GM21576 (cell line): Measurements from ENCODE around the gene CEACAM8.
"Not testable (repeated sequence)": the region's sequence is repeated elsewhere in the genome, so short reads cannot be mapped to it uniquely, and the experiment has no call there.

Experiments used
- ATAC-seq: cut with Tn5 transposase; IDR thresholded peaks from one replicate; pipeline ENCODE4 v1.9.1; 2021; ENCODE audit warnings: mild to moderate bottlenecking, moderate library complexity; ENCODE audit not compliant: unreplicated experiment

The CEACAM8 gene

DNA sequence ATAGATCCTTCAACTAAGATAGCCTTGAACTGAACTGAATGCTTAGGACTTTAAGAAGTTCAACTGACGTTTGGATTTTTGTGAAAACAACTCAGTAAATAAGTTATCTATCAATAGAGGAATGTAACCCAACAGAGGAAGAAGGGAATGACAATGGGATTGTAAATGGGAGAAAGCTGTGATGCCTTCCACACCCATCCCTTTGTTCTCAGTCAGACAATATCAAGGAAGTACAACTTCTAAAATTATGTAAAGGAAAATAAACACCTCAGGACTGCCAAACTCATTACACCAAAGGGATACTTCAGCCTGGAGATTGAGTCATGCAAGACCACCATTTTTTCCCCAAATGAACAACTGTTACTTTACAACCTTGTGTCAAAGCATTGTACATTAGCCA lies 21.1 kb downstream of the CEACAM8 start:
- no peak for ATAC-seq

DNA sequence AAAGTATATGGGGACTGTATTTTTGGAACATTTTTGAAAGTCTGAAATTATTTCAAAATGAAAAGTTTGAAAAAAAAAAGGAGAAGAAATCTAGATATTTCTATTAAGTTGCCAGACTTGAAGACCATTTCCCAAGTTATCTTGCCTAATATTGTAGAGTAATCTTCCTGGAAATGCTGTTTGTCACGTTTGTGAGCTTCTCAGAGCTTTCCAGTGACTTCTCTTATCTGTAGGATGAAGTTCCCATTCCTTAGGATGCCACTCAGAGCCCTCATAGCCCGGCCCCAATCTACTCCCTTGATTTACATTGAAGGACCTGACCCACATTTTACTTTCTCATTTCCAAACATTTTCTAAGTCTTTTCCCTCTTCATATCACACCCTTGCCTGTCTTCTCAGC lies 23.6 kb downstream of the CEACAM8 start:
- no peak for ATAC-seq

DNA sequence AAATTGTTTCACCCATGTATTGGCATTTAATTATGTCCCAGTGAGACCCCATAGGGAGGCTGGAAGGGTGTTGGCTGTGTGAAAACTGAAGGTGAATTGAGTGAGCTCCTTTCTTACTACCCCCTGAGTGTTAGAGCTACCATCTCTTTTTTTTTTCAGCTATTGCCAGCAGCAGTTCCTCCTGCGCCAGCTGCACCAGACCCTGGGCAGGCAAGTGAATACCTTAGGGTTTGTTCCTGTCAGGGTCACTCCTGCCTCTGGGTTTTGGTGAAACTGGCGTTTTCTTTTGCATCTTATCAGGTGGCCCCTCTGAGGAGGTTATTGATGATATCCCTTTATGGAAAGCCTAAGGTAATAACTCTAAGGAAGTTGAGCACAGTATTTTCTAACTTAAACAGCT lies 25.5 kb downstream of the CEACAM8 start:
- no peak for ATAC-seq

DNA sequence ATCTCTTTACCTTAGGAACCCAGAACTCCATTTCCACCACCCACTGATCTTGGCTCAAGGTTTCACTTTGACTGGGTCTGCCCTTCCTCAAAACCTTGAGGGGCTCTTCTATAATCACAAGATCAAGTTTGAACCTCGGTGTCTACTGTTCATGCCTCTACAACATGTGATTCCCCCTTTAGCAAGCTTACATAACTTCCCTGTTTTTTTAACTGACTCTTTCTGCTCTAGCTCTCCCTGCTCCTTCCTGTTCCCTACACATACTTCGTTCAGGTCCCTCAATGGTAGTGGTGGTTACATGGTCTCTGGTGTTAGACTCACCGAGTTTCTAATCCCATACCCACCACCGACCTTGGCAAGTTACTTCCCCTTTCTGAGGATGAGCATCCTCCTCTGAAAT lies 26.7 kb downstream of the CEACAM8 start:
- no peak for ATAC-seq

DNA sequence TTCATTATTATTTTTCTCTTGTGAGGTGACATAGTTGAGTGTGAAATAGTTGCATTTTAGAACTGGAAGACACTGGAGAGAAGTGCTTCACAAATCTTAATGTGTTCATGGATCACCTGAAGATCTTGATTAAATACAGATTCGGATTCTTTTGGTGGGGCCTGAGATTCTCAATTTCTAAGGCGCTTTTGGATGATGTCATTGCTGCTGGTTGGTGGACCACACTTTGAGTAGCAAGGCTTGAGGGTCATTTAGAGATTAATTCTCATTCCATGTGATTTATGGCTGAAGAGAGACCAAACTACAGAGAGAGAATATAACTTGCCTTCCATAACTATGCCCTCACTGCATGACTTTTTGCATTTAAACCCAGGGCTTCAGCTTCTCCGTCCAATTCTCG lies 27.2 kb downstream of the CEACAM8 start:
- no peak for ATAC-seq

DNA sequence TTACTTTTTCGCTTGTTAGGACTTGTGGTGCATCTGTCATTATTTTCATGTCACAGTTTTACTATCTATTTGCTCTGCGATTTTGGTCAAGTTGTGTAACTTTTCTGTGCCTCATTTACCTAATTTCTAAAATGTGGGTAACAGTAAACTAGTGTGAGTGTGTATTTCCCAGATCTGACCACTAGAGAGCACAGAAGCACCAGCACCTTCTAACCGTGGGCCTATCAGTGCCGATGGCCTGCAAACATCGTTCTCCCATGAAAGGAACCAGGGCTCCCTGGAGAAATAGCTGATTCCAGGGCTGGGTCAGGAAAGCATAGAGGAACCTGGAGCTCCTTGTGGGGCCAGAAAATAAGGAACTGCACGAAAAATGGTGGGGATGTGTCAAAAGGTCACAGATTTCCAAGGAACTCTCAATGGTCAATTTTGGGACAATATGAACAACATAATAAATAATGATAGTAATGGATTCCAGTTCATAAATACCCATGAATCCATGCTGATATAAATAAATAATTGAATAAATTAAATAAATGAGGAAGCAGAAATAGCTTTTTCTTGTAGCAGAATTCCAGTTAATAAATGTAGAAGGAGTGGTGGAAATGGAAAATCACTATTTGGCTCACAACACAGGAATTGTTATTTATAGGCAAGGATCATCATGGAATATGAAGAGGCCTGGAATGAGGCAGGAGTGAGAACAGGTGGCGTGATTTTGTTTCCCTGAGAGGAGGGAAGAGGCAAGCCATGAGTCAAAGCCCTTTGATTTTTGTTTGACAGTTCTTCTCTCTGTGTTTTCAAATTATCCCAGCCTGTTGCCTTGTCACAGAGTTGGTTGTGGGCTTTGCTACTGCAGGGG lies 31.1 kb downstream of the CEACAM8 start:
- no peak for ATAC-seq

DNA sequence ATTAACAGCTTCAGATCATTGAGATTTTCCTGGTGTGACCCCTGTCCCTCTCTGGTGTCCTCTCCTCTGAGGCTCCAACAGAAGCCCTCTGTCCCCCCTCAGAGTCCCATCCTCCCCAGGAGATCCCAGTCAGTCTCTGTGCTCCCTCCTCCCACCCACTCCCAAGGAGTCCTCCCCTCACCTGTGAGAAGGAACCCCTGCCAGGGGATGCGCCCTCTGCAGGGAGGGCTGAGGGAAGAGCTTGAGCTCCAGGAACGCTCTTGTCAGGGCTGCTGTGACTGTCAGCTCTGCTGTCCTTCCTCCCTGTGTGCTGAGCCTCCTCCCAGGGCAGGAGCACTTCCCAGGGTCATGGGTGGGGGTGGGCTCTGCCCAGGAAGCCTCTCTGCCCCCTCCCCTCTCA lies 33.2 kb downstream of the CEACAM8 start:
- ATAC-seq: no peak

DNA sequence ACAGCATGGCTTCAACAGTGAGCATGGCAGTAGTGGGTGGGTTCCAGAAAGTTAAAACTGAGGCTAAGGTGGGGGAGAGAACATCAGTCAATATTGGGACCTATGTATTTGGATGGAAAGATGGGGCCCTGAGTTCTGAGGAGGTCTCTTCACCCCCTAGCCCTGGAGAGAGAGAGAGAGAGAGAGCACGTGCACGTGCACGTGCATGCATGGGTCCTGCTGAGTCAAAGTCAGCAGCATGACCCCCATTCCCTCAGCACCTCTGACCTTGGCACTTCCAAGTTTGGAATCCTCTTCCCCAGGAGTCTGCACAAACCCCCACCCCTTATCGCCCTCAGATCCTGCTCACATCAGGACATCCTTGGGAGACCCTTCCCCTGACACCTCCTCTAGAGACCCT lies 34.0 kb downstream of the CEACAM8 start:
- ATAC-seq: no peak

DNA sequence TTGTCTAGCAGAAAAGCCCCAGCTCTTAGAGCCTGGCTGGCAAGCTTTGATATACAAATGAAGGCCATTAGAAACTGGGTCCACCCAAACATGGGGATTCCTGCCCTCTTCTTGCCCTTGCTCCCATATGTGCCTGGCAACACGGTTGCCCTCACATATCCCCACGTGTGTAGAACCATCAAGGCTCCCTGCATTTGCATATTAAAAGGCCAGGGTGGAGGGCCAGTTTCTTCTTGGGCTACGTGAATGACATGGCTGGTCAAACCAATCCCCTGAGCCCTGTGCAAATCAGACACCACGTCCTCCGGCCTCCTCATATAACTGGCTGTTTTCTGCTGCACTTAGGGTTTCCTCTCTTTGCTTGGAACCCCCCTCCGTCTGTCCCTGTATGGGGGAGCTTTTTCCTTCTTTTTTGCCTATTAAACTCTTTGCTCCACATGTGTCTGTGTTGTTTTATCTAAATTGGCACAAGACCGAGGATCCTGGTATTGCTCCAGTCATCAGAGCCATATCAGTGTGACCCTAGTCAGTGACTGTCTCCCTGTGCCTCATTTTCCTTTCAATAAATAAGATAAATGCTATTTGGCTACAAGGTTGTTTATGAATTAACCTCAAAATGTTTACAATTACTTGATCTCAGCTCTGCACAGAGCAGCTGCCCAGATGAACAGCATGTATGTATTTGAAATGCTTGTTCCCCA lies 36.1 kb downstream of the CEACAM8 start:
- ATAC-seq: no peak

DNA sequence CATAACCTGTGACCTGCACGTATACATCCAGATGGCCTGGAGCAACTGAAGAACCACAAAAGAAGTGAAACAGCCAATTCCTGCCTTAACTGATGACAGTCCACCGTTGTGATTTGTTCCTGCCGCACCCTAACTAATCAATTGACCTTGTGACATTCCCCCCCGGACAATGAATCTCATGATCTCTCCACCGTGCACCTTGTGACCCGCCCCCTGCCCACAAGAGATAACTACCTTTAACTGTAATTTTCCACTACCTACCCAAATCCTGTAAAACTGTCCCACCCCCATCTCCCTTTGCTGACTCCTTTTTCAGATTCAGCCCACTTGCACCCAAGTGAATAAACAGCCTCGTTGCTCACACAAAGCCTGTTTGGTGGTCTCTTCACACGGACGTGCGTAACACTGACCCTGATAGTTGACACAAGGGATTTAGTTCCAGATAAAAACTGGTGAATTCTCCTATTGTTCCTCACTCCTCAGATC lies 37.3 kb downstream of the CEACAM8 start:
- not testable (repeated sequence) for ATAC-seq

DNA sequence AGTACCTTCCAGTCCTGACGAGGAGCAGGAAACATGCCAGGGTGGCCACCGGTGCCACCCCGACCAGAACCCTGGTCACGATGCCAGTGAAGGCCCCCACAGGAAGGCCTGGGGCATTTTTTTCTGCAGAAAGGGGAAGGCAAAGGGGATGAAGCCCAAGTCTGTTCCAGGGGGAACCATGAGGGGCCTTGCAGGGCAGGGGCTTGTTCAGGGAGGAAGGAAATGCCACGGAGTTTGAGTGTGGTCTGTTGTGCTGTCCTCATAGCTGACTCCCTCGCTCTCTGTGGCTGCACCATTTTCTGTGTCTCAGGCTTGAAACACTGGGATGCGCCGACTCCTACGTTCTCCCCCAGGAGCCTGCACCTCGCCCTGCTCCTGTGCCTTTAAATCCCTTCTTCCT lies 38.9 kb downstream of the CEACAM8 start:
- no peak for ATAC-seq

DNA sequence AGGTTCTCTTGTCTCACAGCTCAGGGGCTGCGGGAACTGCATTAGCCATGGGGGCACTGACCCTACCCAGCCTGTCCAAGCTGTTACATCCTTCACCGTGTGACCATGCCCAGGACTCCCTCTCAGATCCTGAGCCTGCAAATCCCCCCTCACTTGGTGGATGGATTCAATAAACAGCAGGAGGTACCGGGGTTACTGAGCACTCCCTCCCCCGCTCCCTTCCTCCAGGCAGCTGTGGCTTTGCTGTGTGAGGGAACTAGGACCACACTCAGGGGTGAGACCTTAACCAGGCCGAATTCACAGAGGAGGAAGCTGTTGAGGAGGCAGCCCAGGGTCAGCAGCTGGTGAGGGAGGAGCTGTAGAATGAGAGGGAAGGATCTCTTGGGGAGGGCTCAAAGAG lies 39.4 kb downstream of the CEACAM8 start:
- ATAC-seq: no peak

DNA sequence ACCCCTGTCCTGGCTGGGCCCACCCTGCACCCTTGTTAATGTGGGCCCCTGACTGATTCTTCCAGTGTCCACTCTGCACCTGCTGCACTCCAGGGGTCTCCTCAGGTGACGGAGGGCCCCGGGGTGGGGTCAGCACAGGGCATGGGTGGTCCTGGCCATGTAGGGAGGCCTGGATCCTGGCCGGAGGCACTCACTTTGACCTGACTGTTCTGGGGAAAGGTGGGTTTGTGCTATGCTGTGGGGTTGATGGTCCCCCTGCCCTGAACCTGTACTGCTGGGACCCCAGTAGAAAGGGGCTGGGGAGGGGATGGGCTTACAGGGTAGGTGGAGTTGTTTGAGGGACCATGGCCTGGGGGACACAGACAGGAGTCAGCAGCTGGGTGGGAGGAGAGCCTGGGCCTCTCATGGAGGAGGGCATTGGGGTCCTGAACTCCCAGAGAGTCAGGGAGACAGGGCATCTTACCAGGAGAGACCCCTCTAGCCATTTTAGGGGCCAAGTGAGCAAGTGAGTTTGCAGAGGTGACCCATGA lies 40.6 kb downstream of the CEACAM8 start:
- ATAC-seq: no peak

DNA sequence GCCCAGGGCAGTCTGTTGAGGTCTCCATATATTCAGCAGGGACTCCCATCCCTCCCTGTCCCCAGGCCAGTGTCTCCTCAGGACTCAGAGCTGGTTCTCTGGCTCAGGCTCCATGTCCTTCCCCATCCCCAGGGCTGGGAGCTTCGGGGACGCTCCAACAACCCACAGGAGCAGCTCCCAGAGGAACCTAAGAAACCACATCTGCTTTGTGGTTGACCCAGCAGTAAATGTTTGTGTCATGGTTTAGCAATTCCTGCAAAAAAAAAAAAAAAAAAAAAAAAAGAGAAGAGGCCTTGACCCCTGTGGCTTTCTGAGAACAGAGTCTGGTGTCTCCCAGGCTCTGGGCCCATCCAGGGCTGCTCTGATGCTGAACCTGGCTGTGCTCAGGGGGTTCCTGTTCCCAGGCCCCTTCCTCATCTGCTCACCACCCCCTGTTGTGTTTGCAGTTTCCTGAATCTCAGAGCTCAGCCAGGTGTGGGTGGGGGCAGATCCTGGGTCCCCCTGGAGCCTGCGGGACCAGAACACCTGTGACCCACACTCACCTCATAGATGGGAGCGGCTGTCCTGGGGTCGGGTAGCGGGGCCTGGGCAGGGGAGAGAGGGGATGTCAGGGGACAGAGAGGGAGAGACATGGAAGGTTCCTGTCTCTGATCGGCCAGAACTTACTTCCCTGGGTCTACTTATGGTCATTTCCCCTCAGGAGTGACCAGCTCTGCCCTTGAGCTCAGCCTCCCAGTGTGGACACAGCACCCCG lies 41.3 kb downstream of the CEACAM8 start:
- no peak for ATAC-seq

DNA sequence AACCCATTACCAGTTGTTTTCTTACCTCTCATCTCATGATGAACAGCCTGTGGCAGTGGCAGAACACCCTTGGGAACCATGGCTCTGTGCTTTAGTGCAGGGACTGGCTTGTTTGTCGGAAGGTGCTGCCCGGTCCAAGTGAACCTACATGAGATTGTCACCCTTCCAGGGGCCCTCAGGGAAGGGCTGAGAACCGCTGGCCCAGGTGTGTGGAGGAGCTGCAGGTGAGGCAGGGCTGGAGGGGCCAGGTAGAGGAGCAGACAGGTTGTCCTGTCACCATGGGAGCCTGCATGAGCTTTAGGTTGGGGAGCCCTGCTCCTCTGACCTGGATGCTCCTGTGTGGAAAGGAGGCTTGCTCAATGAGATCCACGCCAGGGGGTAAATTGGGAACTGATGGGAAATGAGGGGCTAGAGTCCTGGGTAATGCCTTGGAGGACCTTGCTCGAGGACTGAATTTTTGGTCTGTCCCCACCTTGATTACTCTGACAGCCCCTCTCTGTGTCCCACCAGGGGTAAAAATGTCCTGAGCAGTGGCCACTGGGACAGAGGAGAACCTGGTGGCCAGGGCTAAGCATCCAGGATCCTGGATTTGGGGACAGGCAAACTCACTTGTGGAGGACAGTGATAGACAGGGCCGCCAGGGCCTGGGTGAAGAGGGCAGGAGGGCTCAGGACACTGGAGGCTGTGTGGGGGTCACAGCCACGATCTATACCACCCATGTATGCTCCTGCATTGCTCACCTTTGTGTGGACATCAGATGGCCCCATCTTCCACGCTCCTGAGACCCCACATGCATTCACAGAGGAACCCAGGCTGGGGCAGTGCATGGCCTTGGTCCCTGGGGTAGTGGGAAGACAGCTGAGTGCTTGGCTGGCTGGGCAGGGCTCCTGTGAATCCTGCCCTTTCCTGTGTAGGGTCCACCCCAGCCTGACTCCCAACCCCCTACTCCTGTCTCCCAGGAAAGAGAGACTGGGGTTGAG lies 42.3 kb downstream of the CEACAM8 start:
- no peak for ATAC-seq

DNA sequence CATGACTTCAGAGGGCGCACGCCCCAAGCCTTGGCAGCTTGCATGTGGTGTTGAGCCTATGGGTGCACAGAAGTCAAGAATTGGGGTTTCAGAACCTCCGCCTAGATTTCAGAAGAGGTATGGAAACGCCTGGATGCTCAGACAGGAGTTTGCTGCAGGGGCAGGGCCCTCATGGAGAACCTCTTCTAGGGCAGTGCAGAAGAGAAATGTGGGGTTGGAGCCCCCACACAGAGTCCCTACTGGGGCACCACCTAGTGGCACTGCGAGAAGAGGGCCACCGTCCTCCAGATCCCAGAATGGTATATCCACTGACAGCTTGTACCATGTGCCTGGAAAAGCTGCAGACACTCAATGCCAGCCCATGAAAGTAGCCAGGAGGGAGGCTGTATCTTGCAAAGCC lies 44.2 kb downstream of the CEACAM8 start:
- not testable (repeated sequence) for ATAC-seq

DNA sequence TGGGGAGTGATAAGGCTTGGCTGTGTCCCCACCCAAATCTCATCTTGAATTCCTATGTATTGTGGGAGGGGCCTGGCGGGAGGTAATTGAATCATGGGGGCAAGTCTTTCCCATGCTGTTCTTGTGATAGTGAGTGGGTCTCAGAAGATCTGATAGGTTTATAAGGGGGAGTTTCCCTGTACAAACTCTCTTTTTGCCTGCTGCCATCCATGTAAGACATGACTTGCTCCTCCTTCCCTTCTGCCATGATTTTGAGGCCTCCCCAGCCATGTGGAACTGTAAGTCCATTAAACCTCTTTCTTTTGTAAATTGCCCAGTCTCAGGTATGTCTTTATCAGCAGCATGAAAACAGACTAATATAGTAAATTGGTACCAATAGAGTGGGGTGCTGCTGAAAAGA lies 45.7 kb downstream of the CEACAM8 start:
- not testable (repeated sequence) for ATAC-seq

DNA sequence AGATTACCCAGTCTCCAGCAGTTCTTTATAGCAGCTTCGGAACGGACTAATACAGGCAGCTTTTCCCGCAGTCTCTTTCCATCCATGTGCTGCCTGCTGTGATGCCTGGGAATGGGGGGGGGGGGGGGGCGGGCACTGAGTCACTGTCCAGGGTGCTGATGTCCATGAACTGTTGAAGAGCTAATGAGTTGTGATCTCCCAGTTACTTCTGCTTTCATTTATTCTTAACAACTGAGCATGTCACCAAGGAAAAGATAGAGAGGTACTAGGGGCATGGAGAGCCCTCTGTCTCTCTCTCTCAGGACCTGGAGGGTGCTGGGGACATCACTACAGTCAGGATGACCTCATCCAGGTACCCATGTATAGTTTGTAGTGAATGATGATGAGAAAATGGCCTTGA lies 46.2 kb downstream of the CEACAM8 start:
- no peak for ATAC-seq

DNA sequence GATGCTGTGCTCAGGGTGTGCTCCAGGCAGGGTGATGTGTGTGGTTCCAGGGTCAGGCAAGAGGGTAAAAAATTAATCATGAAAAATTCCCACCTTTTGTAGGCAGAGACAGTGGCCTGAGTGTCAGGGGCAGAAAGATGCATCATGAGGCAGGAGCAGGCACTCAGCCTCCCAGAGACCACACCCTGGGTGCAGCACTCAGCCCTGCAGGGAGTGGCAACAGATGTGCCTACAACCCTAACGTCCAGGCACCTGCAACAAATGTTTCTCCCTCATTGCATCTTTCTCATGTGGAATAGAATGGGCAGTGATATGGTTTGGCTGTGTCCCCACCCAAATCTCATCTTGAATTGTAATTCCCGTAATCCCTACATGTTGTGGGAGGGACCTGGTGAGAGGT lies 46.8 kb downstream of the CEACAM8 start:
- ATAC-seq: no peak

DNA sequence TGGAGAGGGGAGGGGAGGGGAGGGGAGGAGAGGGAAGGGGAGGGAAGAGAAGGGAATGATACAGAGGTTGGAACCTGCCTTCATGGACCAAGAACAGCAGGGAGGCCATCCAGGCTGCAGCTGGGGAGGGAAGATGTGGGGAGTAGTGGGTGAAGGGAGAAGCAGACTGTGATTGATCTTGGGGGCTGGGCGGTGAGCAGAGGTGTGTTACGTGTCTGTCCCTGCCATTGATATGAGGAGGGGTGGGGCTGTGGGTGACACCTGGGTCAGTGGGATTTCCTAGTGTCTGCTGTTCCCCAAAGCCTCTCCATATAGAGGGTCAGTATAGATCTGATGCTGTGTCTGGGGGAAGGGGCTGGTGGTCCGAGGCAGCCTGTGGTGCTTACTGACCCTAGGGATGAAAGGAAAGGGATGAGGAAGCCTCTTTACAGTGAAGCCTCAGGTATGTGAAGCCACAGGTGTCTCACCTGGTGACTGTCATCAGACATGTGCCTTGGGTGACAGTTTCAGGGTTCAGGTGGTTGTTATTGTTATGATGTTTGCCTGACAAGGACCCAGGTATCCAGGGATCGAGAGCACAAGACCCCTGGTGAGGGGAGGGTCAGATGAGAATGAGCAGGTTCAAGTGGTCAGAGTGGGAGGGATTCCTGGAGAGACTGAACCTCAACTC lies 47.8 kb downstream of the CEACAM8 start:
- ATAC-seq: no peak
